HepG2 (cell line): ENCODE results near the gene FAM131C. TPM values are rescaled to one million over a fixed set of nuclear protein-coding genes. Genes with fewer than 3 reads are reported as not detected.
A peak's percentile ranks its signal among the peaks of the same experiment; 100 is the strongest.

ENCODE experiments used
- ADNP ChIP-seq: sonication (generic); formaldehyde crosslinking; IDR thresholded peaks from 2 replicates; pipeline ENCODE4 v1.4.0; 2020; ENCODE audit warnings: missing genetic modification reagents
- BORCS8-MEF2B ChIP-seq: sonication (generic); formaldehyde crosslinking; IDR thresholded peaks from 2 replicates; pipeline ENCODE4 v1.8.0; 2022; ENCODE audit warnings: mild to moderate bottlenecking, missing genetic modification reagents
- HOXA7 ChIP-seq: sonication (generic); formaldehyde crosslinking; IDR thresholded peaks from 2 replicates; pipeline ENCODE4 v1.8.1; 2022; ENCODE audit warnings: mild to moderate bottlenecking, missing genetic modification reagents, moderate library complexity
- MEIS1 ChIP-seq: sonication (generic); formaldehyde crosslinking; IDR thresholded peaks from 2 replicates; pipeline ENCODE4 v1.9.0; 2021; ENCODE audit warnings: mild to moderate bottlenecking, missing genetic modification reagents, moderate library complexity, borderline replicate concordance
- RBFOX2 ChIP-seq: fragments of 200-400 bp; formaldehyde crosslinking; IDR thresholded peaks from 2 replicates; pipeline ENCODE4 v1.6.1; 2017; ENCODE audit warnings: low read depth, mild to moderate bottlenecking, low read length
- SSRP1 ChIP-seq: IDR thresholded peaks from 2 replicates; pipeline ENCODE4 v1.6.1; 2016; ENCODE audit warnings: control low read depth
- TSC22D2 ChIP-seq: sonication (generic); formaldehyde crosslinking; IDR thresholded peaks from 2 replicates; pipeline ENCODE4 v1.5.1; 2020; ENCODE audit warnings: missing genetic modification reagents, mild to moderate bottlenecking, borderline replicate concordance
- YY1 ChIP-seq: IDR thresholded peaks from 2 replicates; pipeline ENCODE4 v1.6.1; 2011; ENCODE audit warnings: low read length, low read depth, moderate library complexity, mild to moderate bottlenecking; ENCODE audit not compliant: insufficient read depth, insufficient replicate concordance
- ZBTB3 ChIP-seq: sonication (generic); formaldehyde crosslinking; IDR thresholded peaks from 2 replicates; pipeline ENCODE4 v1.4.0; 2020; ENCODE audit warnings: low read depth, mild to moderate bottlenecking, moderate library complexity, missing genetic modification reagents, borderline replicate concordance
- ZFY ChIP-seq: sonication (generic); formaldehyde crosslinking; IDR thresholded peaks from 2 replicates; pipeline ENCODE4 v1.4.0; 2020; ENCODE audit warnings: missing genetic modification reagents
- ZNF263 ChIP-seq: sonication (generic); formaldehyde crosslinking; IDR thresholded peaks from 2 replicates; pipeline ENCODE4 v1.4.0; 2020; ENCODE audit warnings: missing genetic modification reagents
- ZNF432 ChIP-seq: sonication (generic); formaldehyde crosslinking; IDR thresholded peaks from 2 replicates; pipeline ENCODE4 v1.5.0; 2020; ENCODE audit warnings: missing genetic modification reagents, mild to moderate bottlenecking, borderline replicate concordance
- ZNF512 ChIP-seq: sonication (generic); formaldehyde crosslinking; IDR thresholded peaks from 2 replicates; pipeline ENCODE4 v1.4.0; 2020; ENCODE audit warnings: mild to moderate bottlenecking, missing genetic modification reagents
- ZNF572 ChIP-seq: sonication (generic); formaldehyde crosslinking; IDR thresholded peaks from 2 replicates; pipeline ENCODE4 v1.5.1; 2020; ENCODE audit warnings: mild to moderate bottlenecking, missing genetic modification reagents
- ZNF652 ChIP-seq: IDR thresholded peaks from 2 replicates; pipeline ENCODE4 v1.6.1; 2016; ENCODE audit warnings: low read depth, borderline replicate concordance
- polyA plus RNA-seq, 8 experiments: library from polyadenylated mRNA; depleted of rRNA in 3 of 8; stranded (reverse) in 7 of 8; unstranded in 1 of 8; fragments of >200 nt; fragmentation: Illumina TruSeq in 4 of 8; extraction: Trizol in 4 of 8; gene quantifications; 2 replicates each; pipeline versions ENCODE4 v1.2.1 to v1.2.3, GENCODE V29; 2011 to 2016; ENCODE audit warnings: low read depth in 4 of 8, missing spikeins in 1 of 8, mixed read lengths in 1 of 8; ENCODE audit not compliant: insufficient read depth in 1 of 8
- total RNA-seq, 5 experiments: library from RNA; depleted of rRNA; stranded (reverse); fragments of >200 nt; fragmentation: Illumina TruSeq; extraction: Trizol; gene quantifications; 2 replicates each; pipeline ENCODE4 v1.2.3, GENCODE V29; 2016; ENCODE audit warnings: low read depth in 1 of 5
- TF ChIP-seq, protein P1 (sequence below): sonication (generic); formaldehyde crosslinking; IDR thresholded peaks from 2 replicates; pipeline ENCODE4 v1.8.1; 2022; ENCODE audit warnings: low read depth, mild to moderate bottlenecking, missing genetic modification reagents
- TF ChIP-seq, protein P2 (sequence below): sonication (generic); formaldehyde crosslinking; IDR thresholded peaks from 2 replicates; pipeline ENCODE4 v1.4.0; 2020; ENCODE audit warnings: mild to moderate bottlenecking, missing genetic modification reagents

Gene FAM131C
- total and polyA plus RNA-seq, 2 of the 13 experiments (the other 11 are each of a cell fraction or from before 2014, with no cell fraction given), result 0.07 TPM; not detected in 1

GRCh38 chr1:16012590-16013219, 60.7 kb downstream of the FAM131C start (continued):
- TF ChIP-seq, protein P1, sequence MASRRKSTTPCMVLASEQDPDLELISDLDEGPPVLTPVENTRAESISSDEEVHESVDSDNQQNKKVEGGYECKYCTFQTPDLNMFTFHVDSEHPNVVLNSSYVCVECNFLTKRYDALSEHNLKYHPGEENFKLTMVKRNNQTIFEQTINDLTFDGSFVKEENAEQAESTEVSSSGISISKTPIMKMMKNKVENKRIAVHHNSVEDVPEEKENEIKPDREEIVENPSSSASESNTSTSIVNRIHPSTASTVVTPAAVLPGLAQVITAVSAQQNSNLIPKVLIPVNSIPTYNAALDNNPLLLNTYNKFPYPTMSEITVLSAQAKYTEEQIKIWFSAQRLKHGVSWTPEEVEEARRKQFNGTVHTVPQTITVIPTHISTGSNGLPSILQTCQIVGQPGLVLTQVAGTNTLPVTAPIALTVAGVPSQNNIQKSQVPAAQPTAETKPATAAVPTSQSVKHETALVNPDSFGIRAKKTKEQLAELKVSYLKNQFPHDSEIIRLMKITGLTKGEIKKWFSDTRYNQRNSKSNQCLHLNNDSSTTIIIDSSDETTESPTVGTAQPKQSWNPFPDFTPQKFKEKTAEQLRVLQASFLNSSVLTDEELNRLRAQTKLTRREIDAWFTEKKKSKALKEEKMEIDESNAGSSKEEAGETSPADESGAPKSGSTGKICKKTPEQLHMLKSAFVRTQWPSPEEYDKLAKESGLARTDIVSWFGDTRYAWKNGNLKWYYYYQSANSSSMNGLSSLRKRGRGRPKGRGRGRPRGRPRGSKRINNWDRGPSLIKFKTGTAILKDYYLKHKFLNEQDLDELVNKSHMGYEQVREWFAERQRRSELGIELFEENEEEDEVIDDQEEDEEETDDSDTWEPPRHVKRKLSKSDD (CRISPR knock-in tag), result no peak
- no peak for TF ChIP-seq ZNF652 (CRISPR knock-in tag)
- no peak for TF ChIP-seq HOXA7 (CRISPR knock-in tag)
- no peak for TF ChIP-seq SSRP1 (CRISPR knock-in tag)
- no peak for TF ChIP-seq TSC22D2
- TF ChIP-seq ZNF263 (CRISPR knock-in tag), result no peak
- TF ChIP-seq ZFY (CRISPR knock-in tag), result no peak
- no peak for TF ChIP-seq MEIS1 (CRISPR knock-in tag)
- TF ChIP-seq ZNF512 (CRISPR knock-in tag), result no peak
- TF ChIP-seq, protein P2, sequence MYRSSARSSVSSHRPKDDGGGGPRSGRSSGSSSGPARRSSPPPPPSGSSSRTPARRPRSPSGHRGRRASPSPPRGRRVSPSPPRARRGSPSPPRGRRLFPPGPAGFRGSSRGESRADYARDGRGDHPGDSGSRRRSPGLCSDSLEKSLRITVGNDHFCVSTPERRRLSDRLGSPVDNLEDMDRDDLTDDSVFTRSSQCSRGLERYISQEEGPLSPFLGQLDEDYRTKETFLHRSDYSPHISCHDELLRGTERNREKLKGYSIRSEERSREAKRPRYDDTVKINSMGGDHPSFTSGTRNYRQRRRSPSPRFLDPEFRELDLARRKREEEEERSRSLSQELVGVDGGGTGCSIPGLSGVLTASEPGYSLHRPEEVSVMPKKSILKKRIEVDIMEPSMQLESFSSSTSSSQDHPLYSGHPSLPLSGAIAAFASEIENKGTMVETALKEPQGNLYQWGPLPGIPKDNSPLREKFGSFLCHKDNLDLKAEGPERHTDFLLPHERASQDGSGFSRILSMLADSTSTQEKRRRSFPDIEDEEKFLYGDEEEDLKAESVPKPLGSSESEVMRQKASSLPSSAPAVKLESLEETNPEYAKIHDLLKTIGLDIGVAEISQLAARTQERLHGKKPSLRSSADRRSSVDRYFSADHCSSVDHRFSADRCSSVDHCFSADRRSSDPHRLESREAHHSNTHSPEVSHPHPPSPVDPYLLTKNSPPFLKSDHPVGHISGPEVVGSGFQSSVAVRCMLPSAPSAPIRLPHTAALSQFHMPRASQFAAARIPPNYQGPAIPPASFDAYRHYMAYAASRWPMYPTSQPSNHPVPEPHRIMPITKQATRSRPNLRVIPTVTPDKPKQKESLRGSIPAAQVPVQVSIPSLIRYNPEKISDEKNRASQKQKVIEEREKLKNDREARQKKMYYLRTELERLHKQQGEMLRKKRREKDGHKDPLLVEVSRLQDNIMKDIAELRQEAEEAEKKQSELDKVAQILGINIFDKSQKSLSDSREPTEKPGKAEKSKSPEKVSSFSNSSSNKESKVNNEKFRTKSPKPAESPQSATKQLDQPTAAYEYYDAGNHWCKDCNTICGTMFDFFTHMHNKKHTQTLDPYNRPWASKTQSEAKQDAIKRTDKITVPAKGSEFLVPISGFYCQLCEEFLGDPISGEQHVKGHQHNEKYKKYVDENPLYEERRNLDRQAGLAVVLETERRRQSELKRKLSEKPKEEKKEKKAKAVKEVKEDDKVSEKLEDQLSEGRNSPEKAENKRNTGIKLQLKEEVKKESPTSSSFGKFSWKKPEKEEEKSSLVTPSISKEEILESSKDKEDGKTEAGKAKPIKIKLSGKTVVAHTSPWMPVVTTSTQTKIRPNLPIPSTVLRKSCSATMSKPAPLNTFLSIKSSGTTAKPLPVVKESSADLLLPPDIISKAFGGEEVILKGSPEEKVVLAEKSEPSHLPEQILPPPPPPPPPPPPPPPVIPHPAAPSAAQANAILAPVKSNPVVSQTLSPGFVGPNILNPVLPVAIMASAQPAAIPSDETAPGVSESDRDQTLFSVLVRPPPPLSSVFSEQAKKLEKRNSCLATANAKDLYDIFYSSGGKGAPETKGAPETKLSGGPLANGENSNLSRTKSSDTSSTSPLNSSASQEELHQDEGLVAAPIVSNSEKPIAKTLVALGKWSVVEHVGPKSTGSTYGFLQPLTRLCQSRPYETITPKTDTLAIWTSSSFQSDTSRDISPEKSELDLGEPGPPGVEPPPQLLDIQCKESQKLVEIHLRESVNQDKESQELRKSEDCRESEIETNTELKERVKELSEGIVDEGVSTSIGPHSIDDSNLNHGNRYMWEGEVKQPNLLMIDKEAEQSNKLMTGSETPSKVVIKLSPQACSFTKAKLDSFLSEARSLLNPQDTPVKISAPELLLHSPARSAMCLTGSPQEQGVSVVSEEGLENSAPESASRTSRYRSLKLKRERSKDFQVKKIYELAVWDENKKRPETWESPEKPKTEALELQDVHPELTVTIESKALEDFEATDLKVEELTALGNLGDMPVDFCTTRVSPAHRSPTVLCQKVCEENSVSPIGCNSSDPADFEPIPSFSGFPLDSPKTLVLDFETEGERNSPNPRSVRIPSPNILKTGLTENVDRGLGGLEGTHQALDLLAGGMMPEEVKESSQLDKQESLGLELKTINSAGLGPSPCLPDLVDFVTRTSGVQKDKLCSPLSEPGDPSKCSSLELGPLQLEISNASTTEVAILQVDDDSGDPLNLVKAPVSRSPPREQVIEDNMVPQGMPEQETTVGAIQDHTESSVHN (CRISPR knock-in tag), result no peak
- no peak for TF ChIP-seq ZNF432 (CRISPR knock-in tag)
- no peak; the same call in 1 of the 2 replicates for TF ChIP-seq ADNP
- TF ChIP-seq RBFOX2, result peak; percentile 59
- no peak for TF ChIP-seq YY1
- TF ChIP-seq ZNF572, result 0 out of 2 replicates have a peak, but pooled peaks have one; percentile 19
- 0 out of 2 replicates have a peak, but pooled peaks have one; percentile 24 for TF ChIP-seq BORCS8-MEF2B (CRISPR knock-in tag)
- TF ChIP-seq ZBTB3 (CRISPR knock-in tag), result no peak
